OCI-LY7 (cell line): ENCODE measurements around the gene ANKRD44.

Experiments
- EZH2phosphoT487 ChIP-seq: fragments of 200-600 bp; sonication (generic); IDR thresholded peaks from 2 replicates; pipeline ENCODE4 v1.6.1; 2018; ENCODE audit warnings: low read depth, borderline replicate concordance, mild to moderate bottlenecking, mixed run types, antibody characterized with exemption, low read length, moderate library complexity, mixed read lengths
- TF ChIP-seq, protein P1 (sequence below): fragments of 200-600 bp; sonication (generic); conservative IDR thresholded peaks from 2 replicates; pipeline ENCODE4 v1.5.1; 2014; ENCODE audit warnings: mild to moderate bottlenecking, antibody characterized with exemption, low read length, moderate library complexity, mixed read lengths

DNA sequence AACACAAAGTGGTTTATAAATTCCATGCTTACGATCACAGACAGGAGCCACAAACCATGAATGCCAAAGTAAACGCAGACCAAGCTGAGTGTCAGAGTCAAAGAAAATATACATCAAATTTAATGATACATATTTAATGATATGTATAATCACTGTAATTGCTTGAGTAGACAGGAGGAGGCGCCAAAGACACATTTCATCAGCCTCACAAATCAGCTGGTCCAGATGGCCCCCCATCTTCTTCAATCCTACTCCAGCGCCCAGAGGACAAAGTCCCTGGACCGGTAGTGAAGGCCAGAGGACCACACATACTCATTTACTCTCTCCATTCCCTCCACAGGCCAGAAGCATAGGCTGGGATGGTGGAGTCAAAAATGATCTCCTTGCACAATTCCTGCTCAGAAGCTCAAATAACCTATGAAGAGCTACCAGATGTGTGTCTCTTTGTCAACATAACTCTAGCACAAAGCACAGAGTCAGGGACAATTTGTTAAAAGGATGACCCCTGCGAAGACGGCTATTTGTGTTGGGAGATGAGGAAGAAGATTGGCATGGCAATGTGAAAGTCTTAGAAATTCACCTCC, 234.7 kb downstream of the ANKRD44 start:
- TF ChIP-seq, protein P1, sequence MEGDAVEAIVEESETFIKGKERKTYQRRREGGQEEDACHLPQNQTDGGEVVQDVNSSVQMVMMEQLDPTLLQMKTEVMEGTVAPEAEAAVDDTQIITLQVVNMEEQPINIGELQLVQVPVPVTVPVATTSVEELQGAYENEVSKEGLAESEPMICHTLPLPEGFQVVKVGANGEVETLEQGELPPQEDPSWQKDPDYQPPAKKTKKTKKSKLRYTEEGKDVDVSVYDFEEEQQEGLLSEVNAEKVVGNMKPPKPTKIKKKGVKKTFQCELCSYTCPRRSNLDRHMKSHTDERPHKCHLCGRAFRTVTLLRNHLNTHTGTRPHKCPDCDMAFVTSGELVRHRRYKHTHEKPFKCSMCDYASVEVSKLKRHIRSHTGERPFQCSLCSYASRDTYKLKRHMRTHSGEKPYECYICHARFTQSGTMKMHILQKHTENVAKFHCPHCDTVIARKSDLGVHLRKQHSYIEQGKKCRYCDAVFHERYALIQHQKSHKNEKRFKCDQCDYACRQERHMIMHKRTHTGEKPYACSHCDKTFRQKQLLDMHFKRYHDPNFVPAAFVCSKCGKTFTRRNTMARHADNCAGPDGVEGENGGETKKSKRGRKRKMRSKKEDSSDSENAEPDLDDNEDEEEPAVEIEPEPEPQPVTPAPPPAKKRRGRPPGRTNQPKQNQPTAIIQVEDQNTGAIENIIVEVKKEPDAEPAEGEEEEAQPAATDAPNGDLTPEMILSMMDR = peak; percentile 81
- TF ChIP-seq EZH2phosphoT487 = no peak
